H1 (cell line): ENCODE results near the gene MINDY1. TPM values are rescaled to one million over a fixed set of nuclear protein-coding genes. Genes with fewer than 3 reads are reported as not detected.

ENCODE experiments used
- CTCF ChIA-PET: fragments of 300-600 bp; sonication (Branson Sonifier 250); formaldehyde crosslinking; loops from one replicate; lab custom pipeline; 2021; ENCODE audit not compliant: partially characterized antibody; lab: Charles Lee
- POLR2A ChIA-PET: fragments of 300-600 bp; sonication (Branson Sonifier 250); formaldehyde crosslinking; loops from one replicate; lab custom pipeline; 2021; ENCODE audit warnings: inconsistent platforms; ENCODE audit not compliant: partially characterized antibody; lab: Charles Lee
- DNase-seq, 2 experiments: peaks; one replicate each; pipeline versions ENCODE4 v3.0.0 to v3.0.0-alpha.2; 2010 to 2022; ENCODE audit warnings: low spot score in 2 of 2, low read depth in 1 of 2, mixed read lengths in 1 of 2
- FAIRE-seq: peaks from 2 replicates; lab custom pipeline; 2011; peaks lifted over from hg19 to GRCh38; lab: Jason Lieb, UNC
- H2AFZ ChIP-seq: 2 replicates; pipeline ENCODE4 v1.8.1; 2012; ENCODE audit warnings: low read length, inconsistent platforms
- H2AK5ac ChIP-seq: 2 replicates; pipeline ENCODE4 v1.6.1; 2013; ENCODE audit warnings: low read depth, low read length
- H2BK120ac ChIP-seq: replicated peaks from 2 replicates; pipeline ENCODE3; 2013; ENCODE audit warnings: low read depth, low read length, inconsistent platforms
- H2BK12ac ChIP-seq: 2 replicates; pipeline ENCODE4 v1.6.1; 2013; ENCODE audit warnings: low read depth, low read length
- H2BK15ac ChIP-seq: 2 replicates; pipeline ENCODE4 v1.6.1; 2013; ENCODE audit warnings: low read length
- H2BK20ac ChIP-seq: 2 replicates; pipeline ENCODE4 v1.6.1; 2013; ENCODE audit warnings: low read length
- H2BK5ac ChIP-seq: 2 replicates; pipeline ENCODE4 v1.6.1; 2013; ENCODE audit warnings: low read depth, low read length
- H3K14ac ChIP-seq: 2 replicates; pipeline ENCODE4 v1.6.1; 2013; ENCODE audit warnings: inconsistent platforms; ENCODE audit not compliant: insufficient read length
- H3K18ac ChIP-seq: 2 replicates; pipeline ENCODE4 v1.6.1; 2013; ENCODE audit warnings: low read length; ENCODE audit errors: extremely low read depth
- H3K23ac ChIP-seq: 2 replicates; pipeline ENCODE4 v1.6.1; 2013; ENCODE audit warnings: inconsistent platforms; ENCODE audit not compliant: insufficient read length
- H3K23me2 ChIP-seq: 2 replicates; pipeline ENCODE4 v1.6.1; 2013; ENCODE audit warnings: low read depth, low read length
- H3K27ac ChIP-seq: 2 replicates; pipeline ENCODE4 v1.6.1; 2011; ENCODE audit warnings: low read depth, low read length, inconsistent platforms
- H3K27me3 ChIP-seq, 4 experiments: replicated peaks in 1 of 4; 1 replicate in 1 of 4; 2 replicates in 3 of 4; pipeline versions ENCODE4 v1.6.1 to v1.8.1; 2011 to 2013; ENCODE audit warnings: low read length in 3 of 4, mild to moderate bottlenecking in 3 of 4, inconsistent platforms in 2 of 4, mixed read lengths in 2 of 4, moderate library complexity in 1 of 4; ENCODE audit not compliant: control insufficient read depth in 3 of 4, insufficient read depth in 3 of 4; ENCODE audit errors: extremely low read depth in 1 of 4
- H3K36me3 ChIP-seq, 4 experiments: 2 replicates each; pipeline versions ENCODE4 v1.6.1 to v1.8.1; 2011 to 2013; ENCODE audit warnings: mild to moderate bottlenecking in 4 of 4, low read length in 3 of 4, moderate library complexity in 2 of 4, control low read depth in 1 of 4, inconsistent platforms in 1 of 4; ENCODE audit not compliant: insufficient read depth in 4 of 4, control insufficient read depth in 2 of 4
- H3K4ac ChIP-seq: replicated peaks from 2 replicates; pipeline ENCODE3; 2013; ENCODE audit warnings: low read length, low read depth, mixed read lengths, inconsistent platforms; ENCODE audit not compliant: insufficient read length
- H3K4me1 ChIP-seq, 4 experiments: replicated peaks in 1 of 4; 1 replicate in 1 of 4; 2 replicates in 3 of 4; pipeline versions ENCODE4 v1.6.1 to v1.8.1; 2011 to 2013; ENCODE audit warnings: low read length in 3 of 4, inconsistent platforms in 2 of 4, mixed read lengths in 1 of 4; ENCODE audit not compliant: insufficient read depth in 4 of 4, control insufficient read depth in 3 of 4
- H3K4me2 ChIP-seq, 2 experiments: 2 replicates each; pipeline versions ENCODE4 v1.6.1 to v1.8.1; 2011 to 2013; ENCODE audit warnings: low read depth in 2 of 2, low read length in 2 of 2, control low read depth in 1 of 2, inconsistent platforms in 1 of 2, mild to moderate bottlenecking in 1 of 2; ENCODE audit not compliant: insufficient read depth in 1 of 2
- H3K4me3 ChIP-seq, 4 experiments: fragments of 200-600, 300-600 bp in 1 of 4; sonication (generic), shearing (Covaris generic), sonication (Bioruptor Twin) in 1 of 4; 2 replicates each; pipeline versions ENCODE4 v1.5.1 to v1.8.1; 2011 to 2016; ENCODE audit warnings: low read length in 4 of 4, low read depth in 3 of 4, control low read depth in 2 of 4, inconsistent platforms in 2 of 4, mild to moderate bottlenecking in 2 of 4, mixed read lengths in 1 of 4, moderate library complexity in 1 of 4; ENCODE audit not compliant: insufficient read depth in 2 of 4; ENCODE audit errors: extremely low read depth in 1 of 4
- H3K56ac ChIP-seq: replicated peaks from 2 replicates; pipeline ENCODE3; 2013; ENCODE audit warnings: low read depth, mild to moderate bottlenecking, mixed read lengths, low read length, inconsistent platforms; ENCODE audit not compliant: insufficient read length
- H3K79me1 ChIP-seq: 2 replicates; pipeline ENCODE4 v1.6.1; 2013; ENCODE audit warnings: low read depth, low read length, control low read depth
- H3K79me2 ChIP-seq, 2 experiments: 2 replicates each; pipeline versions ENCODE4 v1.6.1 to v1.8.1; 2012 to 2013; ENCODE audit warnings: low read length in 2 of 2, mild to moderate bottlenecking in 2 of 2, inconsistent platforms in 1 of 2; ENCODE audit not compliant: insufficient read depth in 2 of 2, control insufficient read depth in 1 of 2
- H3K9ac ChIP-seq, 4 experiments: replicated peaks in 1 of 4; 1 replicate in 1 of 4; 2 replicates in 3 of 4; pipeline versions ENCODE4 v1.6.1 to v1.8.1; 2011 to 2013; ENCODE audit warnings: low read depth in 3 of 4, low read length in 3 of 4, control low read depth in 2 of 4, mild to moderate bottlenecking in 2 of 4, moderate library complexity in 2 of 4, inconsistent platforms in 1 of 4; ENCODE audit errors: extremely low read depth in 1 of 4
- H3K9me3 ChIP-seq, 2 experiments: 2 replicates each; pipeline versions ENCODE4 v1.6.1 to v1.8.1; 2012 to 2013; ENCODE audit warnings: mild to moderate bottlenecking in 2 of 2, moderate library complexity in 2 of 2, control low read depth in 1 of 2, inconsistent platforms in 1 of 2, low read depth in 1 of 2, low read length in 1 of 2, mixed read lengths in 1 of 2; ENCODE audit not compliant: insufficient read depth in 2 of 2
- H4K20me1 ChIP-seq, 2 experiments: replicated peaks in 1 of 2; 2 replicates each; pipeline versions ENCODE3 to v1.8.1; 2011 to 2013; ENCODE audit warnings: inconsistent platforms in 2 of 2, low read length in 2 of 2, mild to moderate bottlenecking in 1 of 2; ENCODE audit not compliant: insufficient read depth in 2 of 2, control insufficient read depth in 1 of 2
- H4K5ac ChIP-seq: 2 replicates; pipeline ENCODE4 v1.6.1; 2013; ENCODE audit warnings: low read length, low read depth, mixed read lengths, inconsistent platforms; ENCODE audit not compliant: insufficient read length
- H4K8ac ChIP-seq: 2 replicates; pipeline ENCODE4 v1.8.0; 2013; ENCODE audit warnings: mild to moderate bottlenecking, moderate library complexity, low read length, inconsistent platforms; ENCODE audit not compliant: insufficient read depth; ENCODE audit errors: extremely low read depth
- H4K91ac ChIP-seq: replicated peaks from 2 replicates; pipeline ENCODE3; 2013; ENCODE audit warnings: low read length, mixed read lengths, inconsistent platforms; ENCODE audit not compliant: insufficient read length
- JUND ChIP-seq: IDR thresholded peaks from 2 replicates; pipeline ENCODE4 v1.6.1; 2011; ENCODE audit warnings: mild to moderate bottlenecking, improper control_type of control experiment, low read length
- POLR2A ChIP-seq, 2 experiments: IDR thresholded peaks; 1 replicate in 1 of 2; 2 replicates in 1 of 2; pipeline ENCODE4 v1.6.1; 2011; ENCODE audit warnings: low read depth in 2 of 2, low read length in 2 of 2, mild to moderate bottlenecking in 2 of 2; ENCODE audit errors: control extremely low read depth in 1 of 2
- SIN3A ChIP-seq, 2 experiments: IDR thresholded peaks in 1 of 2; conservative IDR thresholded peaks in 1 of 2; 2 replicates each; pipeline ENCODE4 v1.6.1; 2011 to 2012; ENCODE audit warnings: low read length in 2 of 2, improper control_type of control experiment in 1 of 2, low read depth in 1 of 2, mild to moderate bottlenecking in 1 of 2
- YY1 ChIP-seq: IDR thresholded peaks from 2 replicates; pipeline ENCODE4 v1.6.1; 2011; ENCODE audit warnings: low read depth, mild to moderate bottlenecking, low read length
- WGBS, 2 experiments: shearing (Covaris generic) in 1 of 2; methylation state at CpG; one replicate each; pipeline versions ENCODE4 v1.1.6 to v1.1.7; 2013 to 2015; ENCODE audit warnings: low lambda C conversion rate in 2 of 2, mixed read lengths in 2 of 2, inconsistent platforms in 1 of 2, low coverage in 1 of 2, missing lambda C conversion rate in 1 of 2; ENCODE audit not compliant: insufficient replicate concordance in 2 of 2, insufficient coverage in 1 of 2, insufficient read length in 1 of 2; ENCODE audit errors: extremely low coverage in 1 of 2, missing lambda C conversion rate in 1 of 2; 5-methylcytosine and 5-hydroxymethylcytosine counted together
- polyA plus RNA-seq, 7 experiments: library from polyadenylated mRNA; depleted of rRNA in 3 of 7; stranded (reverse) in 5 of 7; unstranded in 2 of 7; fragments of >200 nt in 5 of 7; fragments of 200-250 nt in 2 of 7; gene quantifications; 1 replicate in 5 of 7; 2 replicates in 1 of 7; 4 replicates in 1 of 7; pipeline versions ENCODE4 v1.2.1 to v1.2.3, GENCODE V29; 2011 to 2013; ENCODE audit warnings: missing spikeins in 2 of 7, mixed read lengths in 2 of 7
- total RNA-seq: library from RNA; stranded (reverse); fragmentation: NEBNext Ultra II Directional; extraction: Animal tissue kit (Norgen Biotek cat#: 25700); gene quantifications from 2 replicates; pipeline ENCODE4 v1.2.1, GENCODE V29; 2021

MINDY1 gene
- total and polyA plus RNA-seq, 2 of the 8 experiments (the other 6 are each of a cell fraction or from before 2014, with no cell fraction given) = 10.3 to 11.4 TPM

- no peak for FAIRE-seq
- peaks cover 21 to 61% of the 10 kb centered on the region in 2 experiments for H3K79me2 ChIP-seq
- CTCF ChIA-PET = interaction anchor here (0.9 to 1.4 kb wide), 5 partner anchors 15 to 51 kb away, joined by 3 to 8 read pairs (median 4); no protein-coding TSS in a partner anchor
Observed at GRCh38 chr1:150973258-150973835, 33.4 kb downstream of the MINDY1 start.

More at GRCh38 chr1:150973258-150973835, 33.4 kb downstream of the MINDY1 start:
- H2BK15ac ChIP-seq = no peak overlapping the region
- H2BK120ac ChIP-seq = no peak overlapping the region
- H3K4ac ChIP-seq = no peak overlapping the region
- H3K18ac ChIP-seq = peak overlapping the region; percentile 4; the same call in 1 of the 2 replicates
- peaks cover 12% of the 10 kb centered on the region; the same call in 1 of the 2 replicates for H3K23me2 ChIP-seq
- H2BK20ac ChIP-seq = 0 out of 2 replicates have a peak overlapping the region, but pooled peaks have one; percentile 72
- TF ChIP-seq JUND = no peak
- TF ChIP-seq POLR2A (IDR thresholded peaks at IDR 0.05; ENCODE audit: control extremely low read depth in 1 of 2, low read depth in 2 of 2, low read length in 2 of 2) = peak in 1 of 2 experiments; percentile 60; a peak in 1 of 3 replicates
- no peak for TF ChIP-seq YY1
- 0 out of 4 replicates have a peak, but pooled peaks of 1 of the 2 experiments have one; percentile 44 for TF ChIP-seq SIN3A (conservative IDR thresholded peaks at IDR 0.05 in 1 of 2, IDR thresholded peaks at IDR 0.05 in 1 of 2; ENCODE audit: low read depth in 1 of 2, low read length in 2 of 2)
- TF ChIP-seq, all 59 proteins: peak for 2
- Histone ChIP-seq H3K23ac (no peak overlapping the region), H3K9ac (peak overlapping the region; percentile 52 to 80 (median 68); a peak in 6 of 7 replicates), H3K27me3 (no peaks in the 10 kb centered on the region), H3K79me1 (peaks cover 17% of the 10 kb centered on the region), H3K36me3 (peaks cover 5 to 8% (median 8%) of the 10 kb centered on the region in 4 experiments; a peak in 6 of 8 replicates), H3K56ac (no peak overlapping the region), H3K9me3 (no peaks in the 10 kb centered on the region), H4K20me1 (peaks cover 15 to 23% of the 10 kb centered on the region in 2 experiments), H3K14ac (no peak overlapping the region), H3K4me1 (peaks cover 20 to 43% (median 34%) of the 10 kb centered on the region in 4 experiments), H2BK5ac (peak overlapping the region; percentile 71; the same call in 1 of the 2 replicates), H3K4me3 (peak overlapping the region; percentile 74 to 91 (median 80)), H4K91ac (peak overlapping the region; percentile 51), H3K27ac (peak overlapping the region; percentile 43; the same call in 1 of the 2 replicates), H4K8ac (peak overlapping the region; percentile 15; the same call in 1 of the 2 replicates), H3K4me2 (peak overlapping the region; percentile 83 to 93), H2BK12ac (0 out of 2 replicates have a peak overlapping the region, but pooled peaks have one; percentile 18), H2AK5ac (no peak overlapping the region), H4K5ac (peak overlapping the region; percentile 16), H2AFZ (no peak overlapping the region)
- DNase-seq = peak in 1 of 2 experiments; percentile 59
- 51% methylated on average over 15 of the region's 15 CpGs; no CpG with 5 or more reads in 1 of the 2 experiments for WGBS, 2 experiments
- POLR2A ChIA-PET = interaction anchor here (0.6 to 10.5 kb wide), 14 partner anchors 7 to 417 kb away, joined by 3 to 133 read pairs (median 6); partner anchors contain the start of genes ANXA9, ENSA, MCL1 and MINDY1
